Chondrocyte (in vitro differentiated cells): ENCODE data around the gene RAP2A. TPM values are rescaled to one million over a fixed set of nuclear protein-coding genes. Genes with fewer than 3 reads are reported as not detected.

Experiments used
- DNase-seq: peaks from one replicate; pipeline ENCODE4 v3.0.0; 2021; ENCODE audit warnings: mixed read lengths, low spot score
- H3K27ac Mint-ChIP-seq: one replicate; pipeline ENCODE4 v1.8.0; 2021; ENCODE audit warnings: mild to moderate bottlenecking, moderate library complexity, mixed read lengths; ENCODE audit not compliant: unreplicated experiment
- H3K27me3 Mint-ChIP-seq: 2 replicates; pipeline ENCODE4 v1.8.0; 2021; ENCODE audit warnings: low read depth, mixed read lengths
- H3K36me3 Mint-ChIP-seq: 2 replicates; pipeline ENCODE4 v1.8.0; 2021; ENCODE audit warnings: low read depth, mixed read lengths
- H3K4me1 Mint-ChIP-seq: 2 replicates; pipeline ENCODE4 v1.8.0; 2021; ENCODE audit warnings: low read depth, mild to moderate bottlenecking, mixed read lengths
- H3K4me3 Mint-ChIP-seq: one replicate; pipeline ENCODE4 v1.8.0; 2021; ENCODE audit warnings: mild to moderate bottlenecking, moderate library complexity, mixed read lengths; ENCODE audit not compliant: unreplicated experiment
- H3K9me3 Mint-ChIP-seq: 2 replicates; pipeline ENCODE4 v1.8.0; 2021; ENCODE audit warnings: low read depth, mixed read lengths
- CTCF ChIP-seq: fragments of 200-600 bp; sonication (generic); IDR thresholded peaks from 2 replicates; pipeline ENCODE4 v1.5.0; 2021; ENCODE audit warnings: antibody characterized with exemption, mild to moderate bottlenecking, moderate library complexity
- total RNA-seq: library from RNA; stranded (reverse); gene quantifications from 3 replicates; pipeline ENCODE4 v1.2.1, GENCODE V29; 2021

The RAP2A gene
- total RNA-seq, 1 donor from 2014 or later = 48.0 TPM

DNA sequence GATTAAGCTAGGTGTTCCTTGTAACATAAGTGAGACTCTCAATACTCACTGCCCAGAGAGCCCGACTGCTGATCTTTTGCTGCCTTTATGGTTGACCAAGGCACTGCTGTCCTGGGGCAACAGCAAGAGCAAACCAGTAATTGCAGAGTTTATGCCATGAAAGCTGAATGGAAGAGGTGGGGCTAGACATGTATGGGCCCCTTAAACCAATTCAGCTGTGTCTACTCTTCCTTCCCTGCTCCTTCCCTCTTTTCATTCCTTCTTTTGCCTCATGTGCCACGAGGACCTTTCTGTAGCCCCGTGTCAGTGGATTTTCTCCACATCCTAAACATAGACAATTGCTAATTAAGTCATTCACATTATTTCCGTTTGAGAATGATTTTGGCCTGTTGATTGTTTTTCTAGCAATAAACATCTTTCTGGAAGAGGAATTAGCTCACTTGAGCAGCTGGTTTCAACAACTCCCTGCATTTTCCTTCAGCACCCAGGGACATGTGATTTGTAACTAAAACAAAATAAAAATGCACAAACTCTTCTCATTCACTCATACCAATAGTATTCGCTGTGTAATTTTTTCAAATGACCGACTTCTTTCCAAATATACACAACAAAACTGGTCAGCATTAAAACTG, 40.5 kb downstream of the RAP2A start:
- Mint-ChIP-seq H3K27ac (no peak overlapping the region), H3K4me3 (no peak overlapping the region), H3K4me1 (peaks cover 11% of the 10 kb centered on the region), H3K9me3 (no peaks in the 10 kb centered on the region), H3K27me3 (no peaks in the 10 kb centered on the region), H3K36me3 (peaks cover 1% of the 10 kb centered on the region)
- no peak for DNase-seq
- no peak for TF ChIP-seq CTCF

DNA sequence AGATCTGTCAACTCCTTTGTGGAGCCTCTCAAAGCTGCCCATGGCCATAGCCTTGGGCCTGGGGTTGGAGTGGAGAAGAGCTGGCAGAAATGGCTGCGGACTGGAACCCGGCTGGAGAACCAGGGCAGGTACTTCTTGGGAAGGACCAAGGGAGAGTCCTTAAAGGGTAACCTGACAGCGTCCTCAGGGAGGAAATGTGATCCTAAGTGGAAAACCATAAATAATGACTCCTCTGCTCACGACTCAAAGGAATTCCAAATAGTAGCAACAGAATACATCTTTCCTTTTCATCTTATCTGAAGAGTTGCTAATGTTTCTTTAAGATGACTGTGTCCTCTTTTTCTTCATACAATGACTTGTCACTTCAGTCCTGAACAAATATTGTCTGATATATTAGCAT, 41.0 kb downstream of the RAP2A start:
- peaks cover 1% of the 10 kb centered on the region for H3K36me3 Mint-ChIP-seq
- DNase-seq = no peak
- H3K27me3 Mint-ChIP-seq = no peaks in the 10 kb centered on the region
- H3K4me3 Mint-ChIP-seq = no peak overlapping the region
- TF ChIP-seq CTCF = no peak
- H3K27ac Mint-ChIP-seq = no peak overlapping the region
- peaks cover 16% of the 10 kb centered on the region for H3K4me1 Mint-ChIP-seq
- no peaks in the 10 kb centered on the region for H3K9me3 Mint-ChIP-seq

DNA sequence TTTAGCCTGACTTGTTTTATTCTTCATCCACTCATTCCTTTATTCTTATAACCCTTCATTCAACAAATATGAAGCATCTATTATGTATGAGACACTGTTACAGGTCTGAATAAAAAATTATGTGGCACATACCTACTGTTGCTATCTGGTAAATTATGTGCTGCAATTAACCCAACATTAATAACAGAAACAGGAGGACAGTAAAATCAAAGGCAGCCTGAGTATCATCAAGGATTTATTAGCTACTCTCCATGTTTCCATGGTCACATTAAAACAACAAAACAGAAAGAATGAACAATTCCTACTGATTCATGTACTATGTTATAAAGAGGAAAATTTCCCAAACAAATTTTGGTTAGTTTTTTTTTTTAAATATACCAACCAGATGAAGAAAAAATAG, 43.9 kb downstream of the RAP2A start:
- Mint-ChIP-seq H3K27ac (no peak overlapping the region), H3K4me3 (no peak overlapping the region), H3K9me3 (no peaks in the 10 kb centered on the region), H3K27me3 (no peaks in the 10 kb centered on the region), H3K36me3 (no peaks in the 10 kb centered on the region), H3K4me1 (peaks cover 17% of the 10 kb centered on the region)
- no peak for DNase-seq
- no peak for TF ChIP-seq CTCF

DNA sequence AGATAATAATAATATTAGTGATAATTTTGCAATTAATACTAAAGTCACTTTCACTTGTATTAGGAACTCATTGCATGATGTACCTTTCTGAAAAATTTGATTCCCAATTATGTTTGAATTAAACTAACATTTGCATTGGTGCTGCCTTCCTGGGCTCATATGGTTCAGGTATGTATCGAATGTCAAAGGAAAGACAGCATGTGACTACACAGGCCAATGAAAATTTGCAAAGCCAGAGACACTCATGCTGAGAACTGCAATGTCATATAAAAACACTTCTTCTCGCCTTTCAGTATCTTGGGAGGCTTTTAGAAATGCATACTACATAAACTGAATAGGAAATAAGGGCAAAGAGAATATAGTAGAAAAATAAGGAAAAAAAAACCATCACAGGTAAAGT, 44.3 kb downstream of the RAP2A start:
- Mint-ChIP-seq H3K27ac (no peak overlapping the region), H3K4me1 (peaks cover 17% of the 10 kb centered on the region), H3K27me3 (no peaks in the 10 kb centered on the region), H3K4me3 (no peak overlapping the region), H3K36me3 (no peaks in the 10 kb centered on the region), H3K9me3 (no peaks in the 10 kb centered on the region)
- no peak for TF ChIP-seq CTCF
- no peak for DNase-seq

DNA sequence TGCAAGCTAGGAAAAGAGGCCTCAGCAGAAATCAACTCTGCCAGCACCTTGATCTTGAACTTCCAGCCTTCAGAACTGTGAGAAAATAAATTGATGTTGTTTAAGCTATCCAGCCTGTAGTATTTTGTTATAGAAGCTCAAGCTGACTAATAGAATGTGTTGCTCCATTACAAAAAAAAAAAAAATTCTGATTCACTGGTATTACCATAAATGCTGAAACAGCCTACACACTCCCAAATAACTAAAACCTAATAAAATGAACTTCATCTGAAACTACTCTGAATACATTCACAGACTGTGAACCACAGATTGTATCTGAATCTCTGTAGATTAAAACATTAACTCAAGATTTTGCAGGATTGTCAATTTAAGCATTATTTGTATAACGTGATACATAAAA, 49.5 kb downstream of the RAP2A start:
- Mint-ChIP-seq H3K9me3 (no peaks in the 10 kb centered on the region), H3K36me3 (no peaks in the 10 kb centered on the region), H3K27me3 (no peaks in the 10 kb centered on the region), H3K4me1 (peaks cover 18% of the 10 kb centered on the region), H3K27ac (no peak overlapping the region), H3K4me3 (no peak overlapping the region)
- DNase-seq = no peak
- no peak for TF ChIP-seq CTCF
